Suprapubic skin (tissue), 4 donors: ENCODE data around the gene FERMT2. TPM values are rescaled to one million over a fixed set of nuclear protein-coding genes. Genes with fewer than 3 reads are reported as not detected.

Experiments used
- DNase-seq, 2 donors: peaks; one replicate each; pipeline ENCODE4 v3.0.0-alpha.2; 2019; ENCODE audit warnings: low spot score in 2 of 2
- H3K27ac ChIP-seq: fragments of 200-600 bp; sonication (generic); one replicate; pipeline ENCODE4 v1.5.1; 2019
- H3K27me3 ChIP-seq: fragments of 200-600 bp; sonication (generic); one replicate; pipeline ENCODE4 v1.5.1; 2019
- H3K36me3 ChIP-seq: fragments of 200-600 bp; sonication (generic); one replicate; pipeline ENCODE4 v1.5.1; 2019
- H3K4me1 ChIP-seq: fragments of 200-600 bp; sonication (generic); one replicate; pipeline ENCODE4 v1.5.1; 2019
- H3K4me3 ChIP-seq: fragments of 200-600 bp; sonication (generic); one replicate; pipeline ENCODE4 v1.5.1; 2019; ENCODE audit warnings: mild to moderate bottlenecking
- H3K9me3 ChIP-seq: fragments of 200-600 bp; sonication (generic); one replicate; pipeline ENCODE4 v1.5.1; 2019
- CTCF ChIP-seq, 2 donors: fragments of 200-600 bp in 1 of 2; fragments of 450-650 bp in 1 of 2; sonication (generic) in 1 of 2; IDR thresholded peaks; one replicate each; pipeline ENCODE4 v1.5.1; 2016 to 2019; ENCODE audit warnings: antibody characterized with exemption in 2 of 2, mild to moderate bottlenecking in 1 of 2, moderate library complexity in 1 of 2
- EP300 ChIP-seq: sonication (generic); formaldehyde crosslinking; IDR thresholded peaks from one replicate; pipeline ENCODE4 v1.6.1; 2017; ENCODE audit warnings: antibody characterized with exemption
- POLR2A ChIP-seq, 2 donors: fragments of 450-650 bp; IDR thresholded peaks; one replicate each; pipeline ENCODE4 v1.6.1; 2017; ENCODE audit warnings: antibody characterized with exemption in 2 of 2, mild to moderate bottlenecking in 2 of 2, moderate library complexity in 2 of 2
- POLR2AphosphoS5 ChIP-seq, 3 donors: sonication (generic); formaldehyde crosslinking; IDR thresholded peaks; one replicate each; pipeline ENCODE4 v1.6.1; 2017; ENCODE audit warnings: antibody characterized with exemption in 3 of 3
- WGBS: methylation state at CpG from one replicate; pipeline ENCODE4 v1.1.5; 2018; 5-methylcytosine and 5-hydroxymethylcytosine counted together
- total RNA-seq, 4 donors: library from RNA; depleted of rRNA; stranded (reverse); fragments of >200 nt; gene quantifications; one replicate each; pipeline ENCODE4 v1.1.0, GENCODE V29; 2016

The FERMT2 gene
- total RNA-seq, 4 donors from 2014 or later = 9.1 to 17.7 (median 15.1) TPM

- Histone ChIP-seq H3K9me3 (no peaks in the 10 kb centered on the region), H3K27me3 (no peaks in the 10 kb centered on the region), H3K4me1 (no peaks in the 10 kb centered on the region), H3K4me3 (no peak overlapping the region), H3K27ac (no peak overlapping the region), H3K36me3 (peaks cover 9% of the 10 kb centered on the region)
- no peak for DNase-seq
- TF ChIP-seq CTCF (IDR thresholded peaks at IDR 0.05) (no peak), EP300 (no peak), POLR2AphosphoS5 (IDR thresholded peaks at IDR 0.05) (no peak), POLR2A (IDR thresholded peaks at IDR 0.05) (no peak)
- WGBS = 44% methylated on average over 2 of the region's 2 CpGs
Measured at GRCh38 chr14:52895000-52895399, 55.9 kb downstream of the FERMT2 start.

- H3K4me3 ChIP-seq = no peak overlapping the region
- H3K27ac ChIP-seq = no peak overlapping the region
- H3K27me3 ChIP-seq = no peaks in the 10 kb centered on the region
- no peaks in the 10 kb centered on the region for H3K9me3 ChIP-seq
- H3K4me1 ChIP-seq = no peaks in the 10 kb centered on the region
- WGBS = 85% methylated on average over 3 of the region's 3 CpGs
- no peak for DNase-seq
- TF ChIP-seq EP300 (no peak), POLR2A (IDR thresholded peaks at IDR 0.05) (no peak), CTCF (IDR thresholded peaks at IDR 0.05) (no peak), POLR2AphosphoS5 (IDR thresholded peaks at IDR 0.05) (no peak)
- peaks cover 12% of the 10 kb centered on the region for H3K36me3 ChIP-seq
Measured at GRCh38 chr14:52891800-52892199, 59.0 kb downstream of the FERMT2 start.

DNA sequence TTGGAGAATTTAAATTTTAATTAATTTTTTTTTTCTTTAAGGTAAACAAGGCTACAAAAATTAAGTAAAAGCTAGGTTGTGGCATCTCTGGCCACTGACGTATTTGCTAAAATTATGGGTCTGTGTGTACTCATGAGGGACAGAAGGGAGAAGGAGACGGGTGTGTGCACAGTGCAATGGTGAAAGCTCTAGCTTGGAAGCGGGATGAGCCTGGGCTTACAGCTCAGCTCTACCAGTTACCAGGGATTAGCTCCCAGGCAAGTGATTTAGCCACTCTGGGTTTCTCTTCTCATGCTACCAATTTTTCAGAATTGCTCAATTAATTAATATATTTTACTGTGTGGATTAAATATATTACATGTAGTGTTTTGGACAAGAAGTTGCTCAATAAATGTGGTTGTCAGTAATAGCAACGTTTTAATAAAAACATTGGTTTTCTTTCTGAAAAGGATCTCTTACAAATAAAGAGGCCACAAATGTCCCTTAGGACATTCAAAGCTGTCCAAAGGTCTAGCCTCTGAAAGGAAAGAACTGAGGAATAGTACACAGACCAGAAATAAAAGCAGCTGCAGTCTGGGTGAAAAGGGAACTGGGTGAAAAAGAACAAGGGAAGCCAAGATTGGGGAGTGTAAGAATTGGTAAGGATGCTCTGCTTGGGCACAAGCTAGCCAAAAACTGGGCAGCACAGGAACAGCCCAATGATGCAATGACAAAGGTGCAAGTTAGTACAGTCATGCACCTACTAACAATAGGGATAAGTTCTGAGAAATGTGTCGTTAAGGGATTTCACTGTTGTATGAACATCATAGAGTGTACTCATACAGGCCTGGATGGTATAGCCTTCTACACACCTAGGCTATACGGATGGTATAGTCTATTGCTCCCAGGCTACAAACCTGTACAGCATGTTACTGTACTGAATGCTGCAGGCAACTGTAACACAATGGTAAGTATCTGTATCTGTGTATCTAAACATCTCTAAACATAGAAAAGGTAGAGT is 61.7 kb downstream of the FERMT2 start:
- Histone ChIP-seq H3K4me1 (no peaks in the 10 kb centered on the region), H3K9me3 (no peaks in the 10 kb centered on the region), H3K4me3 (no peak overlapping the region), H3K27me3 (no peaks in the 10 kb centered on the region), H3K27ac (no peak overlapping the region), H3K36me3 (peaks cover 12% of the 10 kb centered on the region)
- DNase-seq = no peak
- TF ChIP-seq POLR2A (IDR thresholded peaks at IDR 0.05) = no peak
- TF ChIP-seq EP300 = no peak
- no peak for TF ChIP-seq CTCF (IDR thresholded peaks at IDR 0.05)
- TF ChIP-seq POLR2AphosphoS5 (IDR thresholded peaks at IDR 0.05) = no peak
- WGBS = 82% methylated on average over 6 of the region's 6 CpGs

GRCh38 chr14:52888159-52888558 is 62.7 kb downstream of the FERMT2 start:
- Histone ChIP-seq H3K27me3 (no peaks in the 10 kb centered on the region), H3K9me3 (no peaks in the 10 kb centered on the region), H3K4me1 (no peaks in the 10 kb centered on the region), H3K4me3 (no peak overlapping the region), H3K36me3 (peaks cover 12% of the 10 kb centered on the region), H3K27ac (no peak overlapping the region)
- no peak for TF ChIP-seq EP300
- TF ChIP-seq POLR2AphosphoS5 (IDR thresholded peaks at IDR 0.05) = no peak
- WGBS = 96% methylated on average over 4 of the region's 4 CpGs
- no peak for DNase-seq

DNA sequence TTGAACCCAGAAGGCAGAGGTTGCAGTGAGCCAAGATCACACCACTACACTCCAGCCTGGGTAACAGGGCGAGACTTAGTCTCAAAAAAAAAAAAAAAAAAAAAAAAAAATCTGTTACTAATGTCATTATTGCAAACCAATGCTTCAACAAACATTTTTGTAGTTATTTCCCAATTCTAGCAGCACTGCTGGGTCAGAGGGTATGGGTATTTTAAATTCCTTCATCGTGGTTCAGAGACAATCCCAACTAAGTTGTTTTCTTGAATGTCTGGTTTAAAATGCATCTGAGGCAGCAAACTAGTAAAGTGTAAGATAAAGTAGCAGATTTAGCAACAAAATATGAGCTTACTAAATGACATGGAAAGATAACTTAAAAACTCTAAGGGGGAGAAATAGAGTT is 65.6 kb downstream of the FERMT2 start:
- Histone ChIP-seq H3K27ac (no peak overlapping the region), H3K4me1 (no peaks in the 10 kb centered on the region), H3K4me3 (no peak overlapping the region), H3K27me3 (no peaks in the 10 kb centered on the region), H3K36me3 (peaks cover 3% of the 10 kb centered on the region), H3K9me3 (no peaks in the 10 kb centered on the region)
- DNase-seq = no peak
- WGBS = 81% methylated on average over 2 of the region's 2 CpGs
- TF ChIP-seq POLR2A (IDR thresholded peaks at IDR 0.05) = no peak
- no peak for TF ChIP-seq POLR2AphosphoS5 (IDR thresholded peaks at IDR 0.05)
- no peak for TF ChIP-seq EP300
- no peak for TF ChIP-seq CTCF (IDR thresholded peaks at IDR 0.05)
